Activated CD4-positive, alpha-beta T cell treated with anti-CD3 and anti-CD28 coated beads for 48 hours (primary cell): ENCODE results near the gene EHD3.
A peak's percentile ranks its signal among the peaks of the same experiment; 100 is the strongest.

ENCODE experiments used
- DNase-seq: peaks from one replicate; pipeline ENCODE4 v3.0.0-alpha.2; 2020

EHD3 gene

GRCh38 chr2:31296641-31297287 lies 62.8 kb downstream of the EHD3 start:
- DNase-seq, result no peak

GRCh38 chr2:31297751-31298150 lies 63.8 kb downstream of the EHD3 start:
- DNase-seq, result no peak

GRCh38 chr2:31299547-31299946 lies 65.6 kb downstream of the EHD3 start:
- DNase-seq, result no peak

- DNase-seq, result no peak
Observed at GRCh38 chr2:31300309-31300708, 66.4 kb downstream of the EHD3 start.

- no peak for DNase-seq
Observed at GRCh38 chr2:31302940-31303563, 69.1 kb downstream of the EHD3 start.

- DNase-seq, result no peak
Observed at GRCh38 chr2:31304816-31305215, 70.9 kb downstream of the EHD3 start.

GRCh38 chr2:31312898-31313297 lies 78.9 kb downstream of the EHD3 start:
- no peak for DNase-seq

GRCh38 chr2:31314761-31315160 lies 80.8 kb downstream of the EHD3 start:
- DNase-seq, result no peak

GRCh38 chr2:31317396-31317795 lies 83.4 kb downstream of the EHD3 start:
- DNase-seq, result no peak

GRCh38 chr2:31318361-31319336 lies 84.7 kb downstream of the EHD3 start:
- peak; percentile 46 for DNase-seq
